Gastrocnemius medialis (tissue), 4 donors: Measurements from ENCODE around the gene SLC45A1.

Source experiments
- CTCF ChIP-seq, 5 experiments: fragments of 450-650 bp in 3 of 5; fragments of 200-600 bp in 2 of 5; sonication (generic) in 2 of 5; IDR thresholded peaks in 4 of 5; conservative IDR thresholded peaks in 1 of 5; 1 replicate in 4 of 5; 2 replicates in 1 of 5; pipeline ENCODE4 v1.5.1; 2016 to 2019; ENCODE audit warnings: antibody characterized with exemption in 5 of 5, mild to moderate bottlenecking in 3 of 5, moderate library complexity in 3 of 5
- POLR2A ChIP-seq, 2 donors: fragments of 450-650 bp; IDR thresholded peaks; one replicate each; pipeline ENCODE4 v1.6.1; 2017; ENCODE audit warnings: antibody characterized with exemption in 2 of 2, mild to moderate bottlenecking in 2 of 2, moderate library complexity in 2 of 2

GRCh38 chr1:8328271-8328670 lies 10.4 kb downstream of the SLC45A1 start:
- TF ChIP-seq CTCF (IDR thresholded peaks at IDR 0.05 in 4 of 5, conservative IDR thresholded peaks at IDR 0.05 in 1 of 5) (no peak), POLR2A (IDR thresholded peaks at IDR 0.05) (no peak)
